Measurements from ENCODE around the gene DNAH8. TPM values are rescaled to one million over a fixed set of nuclear protein-coding genes. Genes with fewer than 3 reads are reported as not detected.
"Not testable (repeated sequence)": the region's sequence is repeated elsewhere in the genome, so short reads cannot be mapped to it uniquely, and the experiment has no call there.

The DNAH8 gene
- polyA plus RNA-seq, 3 donors = 0.31 to 0.79 (median 0.37) TPM

GRCh38 chr6:38697846-38698245 lies 17.3 kb upstream of the DNAH8 start:
- no peak for DNase-seq

GRCh38 chr6:38699702-38700101 lies 15.4 kb upstream of the DNAH8 start:
- not testable (repeated sequence) for DNase-seq

- DNase-seq = no peak
Measured at GRCh38 chr6:38701551-38701950, 13.6 kb upstream of the DNAH8 start.

- peak; percentile 98 for DNase-seq
Measured at GRCh38 chr6:38702558-38703397, 12.3 kb upstream of the DNAH8 start, which contains the start of gene GLO1. Gene GLO1, minus strand, starts transcription at chr6:38703145. Its CDS starts 91 bp downstream, at chr6:38703054.

- DNase-seq = peak; percentile 28
Measured at GRCh38 chr6:38703949-38704590, 11.0 kb upstream of the DNAH8 start.

GRCh38 chr6:38705924-38706323 lies 9.2 kb upstream of the DNAH8 start:
- DNase-seq = no peak

GRCh38 chr6:38708496-38708895 lies 6.6 kb upstream of the DNAH8 start:
- peak; percentile 10 for DNase-seq

- DNase-seq = no peak
Measured at GRCh38 chr6:38713812-38714211, 1.3 kb upstream of the DNAH8 start.

- DNase-seq = peak; percentile 11
Measured at GRCh38 chr6:38714239-38715015, 684 bp upstream of the DNAH8 start.

GRCh38 chr6:38716825-38717224 lies 1.7 kb downstream of the DNAH8 start:
- no peak for DNase-seq

- no peak for DNase-seq
Measured at GRCh38 chr6:38719358-38719757, 4.2 kb downstream of the DNAH8 start.

- no peak for DNase-seq
Measured at GRCh38 chr6:38720295-38720694, 5.2 kb downstream of the DNAH8 start.

GRCh38 chr6:38722038-38722437 lies 6.9 kb downstream of the DNAH8 start:
- DNase-seq = peak; percentile 43

- DNase-seq = peak; percentile 19
Measured at GRCh38 chr6:38722727-38723334, 7.7 kb downstream of the DNAH8 start.

- DNase-seq = no peak
Measured at GRCh38 chr6:38723783-38724182, 8.7 kb downstream of the DNAH8 start.

GRCh38 chr6:38724343-38724742 lies 9.2 kb downstream of the DNAH8 start:
- no peak for DNase-seq

GRCh38 chr6:38725414-38726183 lies 10.5 kb downstream of the DNAH8 start:
- DNase-seq = no peak

GRCh38 chr6:38728203-38728602 lies 13.1 kb downstream of the DNAH8 start:
- DNase-seq = no peak

- DNase-seq = no peak
Measured at GRCh38 chr6:38730140-38730862, 15.2 kb downstream of the DNAH8 start.

- DNase-seq = no peak
Measured at GRCh38 chr6:38736951-38737350, 21.8 kb downstream of the DNAH8 start.

GRCh38 chr6:38738261-38738660 lies 23.1 kb downstream of the DNAH8 start:
- DNase-seq = no peak
